CD4-positive, alpha-beta T cell (primary cell): ENCODE results near the gene FAM124A. TPM values are rescaled to one million over a fixed set of nuclear protein-coding genes. Genes with fewer than 3 reads are reported as not detected.

Experiments
- ATAC-seq: fragments of 200-7000 bp; cut with Tn5 transposase; one replicate; pipeline ENCODE4 v1.10.0; 2022; ENCODE audit warnings: mild to moderate bottlenecking; ENCODE audit not compliant: poor library complexity
- CTCF ChIA-PET: fragments of 350-600 bp; sonication (Branson Sonifier 250); formaldehyde crosslinking; loops from one replicate; lab custom pipeline; 2021; ENCODE audit warnings: antibody characterized with exemption, inconsistent platforms; lab: Charles Lee
- POLR2A ChIA-PET: fragments of 350-600 bp; sonication (Branson Sonifier 250); formaldehyde crosslinking; loops from one replicate; lab custom pipeline; 2021; ENCODE audit warnings: antibody characterized with exemption, inconsistent platforms; lab: Charles Lee
- DNase-seq, 14 experiments: peaks; one replicate each; pipeline ENCODE4 v3.0.0-alpha.2; 2013 to 2020; ENCODE audit warnings: mixed read lengths in 2 of 14
- H3K27ac ChIP-seq, 2 donors: one replicate each; pipeline versions ENCODE4 v1.5.1 to v1.7.0; 2013; ENCODE audit warnings: low read length in 2 of 2, low read depth in 1 of 2, mild to moderate bottlenecking in 1 of 2
- H3K27me3 ChIP-seq, 2 experiments: 1 replicate in 1 of 2; 2 replicates in 1 of 2; pipeline versions ENCODE4 v1.6.1 to v1.7.0; 2013; ENCODE audit warnings: low read length in 2 of 2, control low read depth in 1 of 2, mild to moderate bottlenecking in 1 of 2, moderate library complexity in 1 of 2; ENCODE audit not compliant: insufficient read depth in 2 of 2, control insufficient read depth in 1 of 2
- H3K36me3 ChIP-seq: one replicate; pipeline ENCODE4 v1.6.1; 2013; ENCODE audit warnings: low read length, control low read depth; ENCODE audit not compliant: insufficient read depth
- H3K4me1 ChIP-seq: one replicate; pipeline ENCODE4 v1.6.1; 2013; ENCODE audit warnings: low read length, control low read depth; ENCODE audit not compliant: insufficient read depth
- H3K4me3 ChIP-seq: one replicate; pipeline ENCODE4 v1.5.1; 2013; ENCODE audit warnings: mild to moderate bottlenecking, low read length, moderate library complexity
- H3K9me3 ChIP-seq, 2 experiments: 1 replicate in 1 of 2; 2 replicates in 1 of 2; pipeline versions ENCODE4 v1.6.1 to v1.7.0; 2013; ENCODE audit warnings: low read length in 2 of 2, mild to moderate bottlenecking in 2 of 2, control low read depth in 1 of 2, moderate library complexity in 1 of 2; ENCODE audit not compliant: control insufficient read depth in 1 of 2, insufficient read depth in 1 of 2
- H3K27ac Mint-ChIP-seq: one replicate; pipeline ENCODE4 v1.8.0; 2020; ENCODE audit warnings: mixed read lengths
- H3K27me3 Mint-ChIP-seq: one replicate; pipeline ENCODE4 v1.8.0; 2021; ENCODE audit warnings: mixed read lengths
- H3K36me3 Mint-ChIP-seq: one replicate; pipeline ENCODE4 v1.8.0; 2021; ENCODE audit warnings: low read depth, mixed read lengths
- H3K4me1 Mint-ChIP-seq: one replicate; pipeline ENCODE4 v1.8.0; 2021; ENCODE audit warnings: low read depth, mixed read lengths
- H3K4me3 Mint-ChIP-seq: one replicate; pipeline ENCODE4 v1.8.0; 2020; ENCODE audit warnings: mild to moderate bottlenecking, mixed read lengths
- H3K9me3 Mint-ChIP-seq: one replicate; pipeline ENCODE4 v1.8.0; 2020; ENCODE audit warnings: mixed read lengths
- CTCF ChIP-seq: fragments of 200-600 bp; IDR thresholded peaks from one replicate; pipeline ENCODE4 v1.8.0; 2022; ENCODE audit warnings: antibody characterized with exemption, mild to moderate bottlenecking
- intact Hi-C, 2 experiments: fragments of 100-400 bp; cut with DNase I in 1 of 2; cut with micrococcal nuclease in 1 of 2; formaldehyde crosslinking; loops; one replicate each; pipeline versions ENCODE4 v1.15.1 to v1.9.0; 2023 to 2025; cut with DNase I, micrococcal nuclease
- total RNA-seq, 174 experiments: library from RNA in 2 of 174; stranded (reverse) in 2 of 174; gene quantifications; one replicate each; pipeline ENCODE4 v1.2.3 and lab custom pipeline; 2021 to 2026

The FAM124A gene
- total RNA-seq, 2 experiments from 2014 or later, result not detected

- Histone ChIP-seq H3K4me3 (no peak overlapping the region), H3K4me1 (no peaks in the 10 kb centered on the region), H3K9me3 (no peaks in the 10 kb centered on the region), H3K27ac (no peak overlapping the region), H3K36me3 (no peaks in the 10 kb centered on the region), H3K27me3 (peaks cover 5 to 10% of the 10 kb centered on the region in 2 experiments)
- ChIA-PET CTCF (interaction anchor here (0.9 kb wide), 1 partner anchor 11 kb away, joined by 3 read pairs; no protein-coding TSS in a partner anchor), POLR2A (interaction anchor here (1.1 kb wide), 1 partner anchor 11 kb away, joined by 3 read pairs; no protein-coding TSS in a partner anchor)
- Mint-ChIP-seq H3K27ac (no peak overlapping the region), H3K27me3 (peaks cover 36% of the 10 kb centered on the region), H3K9me3 (no peaks in the 10 kb centered on the region), H3K4me3 (no peak overlapping the region), H3K4me1 (no peaks in the 10 kb centered on the region), H3K36me3 (no peaks in the 10 kb centered on the region)
- intact Hi-C loops, result no loop called here
- TF ChIP-seq CTCF, result no peak
- no peak for DNase-seq
- no peak for ATAC-seq
Observed at GRCh38 chr13:51235756-51236490, 13.7 kb downstream of the FAM124A start.

GRCh38 chr13:51236491-51236792, 14.2 kb downstream of the FAM124A start:
- CTCF ChIA-PET, result interaction anchor here (0.9 to 1.1 kb wide), 2 partner anchors 11 to 50 kb away, joined by 3 read pairs; no protein-coding TSS in a partner anchor
- no peak for ATAC-seq
- H3K4me3 Mint-ChIP-seq, result no peak overlapping the region

GRCh38 chr13:51237386-51237785, 15.2 kb downstream of the FAM124A start:
- Mint-ChIP-seq H3K27ac (no peak overlapping the region), H3K4me1 (no peaks in the 10 kb centered on the region), H3K27me3 (peaks cover 27% of the 10 kb centered on the region), H3K36me3 (no peaks in the 10 kb centered on the region), H3K9me3 (no peaks in the 10 kb centered on the region), H3K4me3 (no peak overlapping the region)
- intact Hi-C loops, result no loop called here
- no peaks in the 10 kb centered on the region for H3K9me3 ChIP-seq
- H3K27me3 ChIP-seq, result peaks cover 4 to 5% of the 10 kb centered on the region in 2 experiments
- no peak overlapping the region for H3K27ac ChIP-seq
- no peaks in the 10 kb centered on the region for H3K36me3 ChIP-seq
- CTCF ChIA-PET, result interaction anchor here (1.0 to 1.1 kb wide), 2 partner anchors 9 to 49 kb away, joined by 3 read pairs; no protein-coding TSS in a partner anchor
- no peak for TF ChIP-seq CTCF
- DNase-seq (no peak), ATAC-seq (no peak)
- no peak overlapping the region for H3K4me3 ChIP-seq
- POLR2A ChIA-PET, result no interaction called here
- no peaks in the 10 kb centered on the region for H3K4me1 ChIP-seq

More at GRCh38 chr13:51236491-51236792, 14.2 kb downstream of the FAM124A start:
- H3K4me1 Mint-ChIP-seq, result no peaks in the 10 kb centered on the region
- no peak overlapping the region for H3K4me3 ChIP-seq
- H3K36me3 Mint-ChIP-seq, result no peaks in the 10 kb centered on the region
- H3K9me3 ChIP-seq, result no peaks in the 10 kb centered on the region
- H3K27ac Mint-ChIP-seq, result no peak overlapping the region
- POLR2A ChIA-PET, result interaction anchor here (1.1 kb wide), 1 partner anchor 11 kb away, joined by 3 read pairs; no protein-coding TSS in a partner anchor
- no peak for DNase-seq
- H3K27ac ChIP-seq, result no peak overlapping the region
- H3K4me1 ChIP-seq, result no peaks in the 10 kb centered on the region
- H3K27me3 Mint-ChIP-seq, result peaks cover 31% of the 10 kb centered on the region
- no peaks in the 10 kb centered on the region for H3K9me3 Mint-ChIP-seq
- peaks cover 5 to 6% of the 10 kb centered on the region in 2 experiments for H3K27me3 ChIP-seq
- no peak for TF ChIP-seq CTCF
- intact Hi-C loops, result no loop called here
- no peaks in the 10 kb centered on the region for H3K36me3 ChIP-seq
